Measurements from ENCODE around the gene MTCH1. TPM values are rescaled to one million over a fixed set of nuclear protein-coding genes. Genes with fewer than 3 reads are reported as not detected.

The MTCH1 gene
- total and polyA plus RNA-seq, 2 of the 4 experiments (the other 2 are of a cell fraction): 215 to 263 TPM

DNA sequence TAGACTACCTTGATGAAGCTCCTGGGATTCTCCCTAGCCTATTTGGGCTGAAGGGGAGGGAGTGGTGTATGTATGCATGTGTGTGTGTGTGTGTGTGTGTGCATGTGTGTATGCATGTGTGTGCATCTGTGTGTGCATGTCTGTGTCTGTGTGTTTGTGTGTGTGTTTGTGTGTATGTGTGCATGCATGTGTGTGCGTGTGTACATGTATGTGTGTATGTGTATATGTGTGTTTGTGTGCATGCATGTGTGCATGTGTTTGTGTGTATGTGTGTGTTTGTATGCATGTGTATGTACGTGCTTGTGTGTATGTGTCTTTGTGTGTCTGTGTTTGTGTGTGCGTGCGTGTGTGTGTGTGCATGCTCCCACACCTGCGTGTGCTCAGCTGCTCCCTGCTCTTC is 34.8 kb upstream of the MTCH1 start:
- H3K23ac ChIP-seq (ENCODE audit: low read depth, low read length): no peak overlapping the region
- H4K20me1 ChIP-seq (ENCODE audit: insufficient read depth, low read length): no peaks in the 10 kb centered on the region
- H3K27ac ChIP-seq (ENCODE audit: insufficient read depth, low read length): no peak overlapping the region
- H3K9ac ChIP-seq (ENCODE audit: low read depth, low read length): no peak overlapping the region
- H3K56ac ChIP-seq (ENCODE audit: extremely low read depth, insufficient read depth, low read length): no peak overlapping the region
- H3K4me3 ChIP-seq (ENCODE audit: insufficient read depth, low read depth, low read length): no peak overlapping the region
- no peak overlapping the region for H3K18ac ChIP-seq (ENCODE audit: low read depth, low read length)
- H4K8ac ChIP-seq (ENCODE audit: low read depth in 2 of 2, low read length in 2 of 2): no peak overlapping the region
- H2BK5ac ChIP-seq (ENCODE audit: low read depth, low read length, poor library complexity, severe bottlenecking): no peak overlapping the region
- no peak overlapping the region for H2AK5ac ChIP-seq (ENCODE audit: low read depth, low read length)
- no peaks in the 10 kb centered on the region for H3K27me3 ChIP-seq (ENCODE audit: control insufficient read depth, insufficient read depth, low read length)
- in situ Hi-C loops (cut with MboI; ENCODE audit: low sequenced_read_pairs) (loop anchor here (5.0 kb wide), 1 partner anchor 191 kb away; no protein-coding TSS in a partner anchor), dilution Hi-C loops (cut with HindIII; ENCODE audit: low sequenced_read_pairs, unreplicated experiment) (no loop called here), intact Hi-C loops (cut with micrococcal nuclease) (no loop called here)
- no peak overlapping the region for H3K4ac ChIP-seq (ENCODE audit: low read depth, low read length)
- H2AK9ac ChIP-seq (replicated peaks; ENCODE audit: low read depth, low read length, poor library complexity): no peak overlapping the region
- 90% methylated on average over 4 of the region's 5 CpGs; no CpG with 5 or more reads in 1 of the 2 experiments for WGBS, 2 experiments (ENCODE audit: extremely low coverage in 2 of 2, insufficient read length in 1 of 2)
- no peak overlapping the region for H3K14ac ChIP-seq (replicated peaks; ENCODE audit: low read depth, low read length)
- no peaks in the 10 kb centered on the region for H3K79me1 ChIP-seq (ENCODE audit: low read depth in 1 of 2, low read length in 2 of 2)
- no TSS peak for BruUV-seq (replicated peaks)
- H2BK15ac ChIP-seq (ENCODE audit: low read depth, low read length): no peak overlapping the region
- DNase-seq (no peak), ATAC-seq (ENCODE audit: low read depth) (no peak)
- TF ChIP-seq POLR2A (IDR thresholded peaks at IDR 0.05; ENCODE audit: low read depth, low read length) (no peak), RCOR1 (IDR thresholded peaks at IDR 0.05; ENCODE audit: insufficient replicate concordance, low read length) (no peak), MAFK (IDR thresholded peaks at IDR 0.05; ENCODE audit: low read depth, low read length) (no peak), CEBPB (IDR thresholded peaks at IDR 0.05; ENCODE audit: low read depth, low read length) (no peak), RAD21 (IDR thresholded peaks at IDR 0.05; ENCODE audit: low read length) (no peak), CHD1 (IDR thresholded peaks at IDR 0.05; ENCODE audit: low read depth, low read length) (no peak), MXI1 (IDR thresholded peaks at IDR 0.05; ENCODE audit: borderline replicate concordance, low read depth, low read length) (no peak), FOS (IDR thresholded peaks at IDR 0.05; ENCODE audit: low read depth, low read length) (no peak), BHLHE40 (IDR thresholded peaks at IDR 0.05; ENCODE audit: low read depth, low read length) (no peak), RFX5 (IDR thresholded peaks at IDR 0.05; ENCODE audit: low read depth, low read length) (no peak), SMC3 (IDR thresholded peaks at IDR 0.05; ENCODE audit: low read depth, low read length) (no peak)
- TF ChIP-seq, protein P1, sequence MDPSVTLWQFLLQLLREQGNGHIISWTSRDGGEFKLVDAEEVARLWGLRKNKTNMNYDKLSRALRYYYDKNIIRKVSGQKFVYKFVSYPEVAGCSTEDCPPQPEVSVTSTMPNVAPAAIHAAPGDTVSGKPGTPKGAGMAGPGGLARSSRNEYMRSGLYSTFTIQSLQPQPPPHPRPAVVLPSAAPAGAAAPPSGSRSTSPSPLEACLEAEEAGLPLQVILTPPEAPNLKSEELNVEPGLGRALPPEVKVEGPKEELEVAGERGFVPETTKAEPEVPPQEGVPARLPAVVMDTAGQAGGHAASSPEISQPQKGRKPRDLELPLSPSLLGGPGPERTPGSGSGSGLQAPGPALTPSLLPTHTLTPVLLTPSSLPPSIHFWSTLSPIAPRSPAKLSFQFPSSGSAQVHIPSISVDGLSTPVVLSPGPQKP (IDR thresholded peaks at IDR 0.05; ENCODE audit: borderline replicate concordance, low read depth, low read length): no peak
- TF ChIP-seq, protein P2, sequence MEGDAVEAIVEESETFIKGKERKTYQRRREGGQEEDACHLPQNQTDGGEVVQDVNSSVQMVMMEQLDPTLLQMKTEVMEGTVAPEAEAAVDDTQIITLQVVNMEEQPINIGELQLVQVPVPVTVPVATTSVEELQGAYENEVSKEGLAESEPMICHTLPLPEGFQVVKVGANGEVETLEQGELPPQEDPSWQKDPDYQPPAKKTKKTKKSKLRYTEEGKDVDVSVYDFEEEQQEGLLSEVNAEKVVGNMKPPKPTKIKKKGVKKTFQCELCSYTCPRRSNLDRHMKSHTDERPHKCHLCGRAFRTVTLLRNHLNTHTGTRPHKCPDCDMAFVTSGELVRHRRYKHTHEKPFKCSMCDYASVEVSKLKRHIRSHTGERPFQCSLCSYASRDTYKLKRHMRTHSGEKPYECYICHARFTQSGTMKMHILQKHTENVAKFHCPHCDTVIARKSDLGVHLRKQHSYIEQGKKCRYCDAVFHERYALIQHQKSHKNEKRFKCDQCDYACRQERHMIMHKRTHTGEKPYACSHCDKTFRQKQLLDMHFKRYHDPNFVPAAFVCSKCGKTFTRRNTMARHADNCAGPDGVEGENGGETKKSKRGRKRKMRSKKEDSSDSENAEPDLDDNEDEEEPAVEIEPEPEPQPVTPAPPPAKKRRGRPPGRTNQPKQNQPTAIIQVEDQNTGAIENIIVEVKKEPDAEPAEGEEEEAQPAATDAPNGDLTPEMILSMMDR (conservative IDR thresholded peaks at IDR 0.05; ENCODE audit: low read depth, low read length): no peak
- ChIA-PET CTCF (interaction anchor here (0.5 to 3.3 kb wide), 4 partner anchors 131 to 189 kb away, joined by 3 to 25 read pairs (median 4); no protein-coding TSS in a partner anchor), POLR2A (ENCODE audit: unreplicated experiment) (no interaction called here)
- H2BK120ac ChIP-seq (ENCODE audit: low read depth, low read length): no peak overlapping the region
- H4K91ac ChIP-seq (ENCODE audit: insufficient read depth, low read depth, low read length): no peak overlapping the region
- no peaks in the 10 kb centered on the region for H3K9me1 ChIP-seq (ENCODE audit: insufficient read depth, low read length)
- H3K4me1 ChIP-seq (ENCODE audit: control insufficient read depth, insufficient read depth, low read length): no peaks in the 10 kb centered on the region; the same call in 1 of the 2 replicates
- no peak overlapping the region for H4K5ac ChIP-seq (ENCODE audit: low read depth, low read length)
- no peak overlapping the region for H2AFZ ChIP-seq (replicated peaks; ENCODE audit: low read length, poor library complexity)
- H3K4me2 ChIP-seq (ENCODE audit: low read depth, low read length): no peak overlapping the region
- H2BK20ac ChIP-seq (ENCODE audit: low read depth, low read length): no peak overlapping the region
- H3K36me3 ChIP-seq (ENCODE audit: control insufficient read depth, insufficient read depth, low read length): no peaks in the 10 kb centered on the region
- H3K9me3 ChIP-seq (ENCODE audit: control insufficient read depth, insufficient read depth, low read length): no peaks in the 10 kb centered on the region

Data from IMR-90 (cell line).